Type B pancreatic cell (in vitro differentiated cells): Measurements from ENCODE around the gene RAB7A. TPM values are rescaled to one million over a fixed set of nuclear protein-coding genes. Genes with fewer than 3 reads are reported as not detected.
A peak's percentile ranks its signal among the peaks of the same experiment; 100 is the strongest.
"Not testable (repeated sequence)": the region's sequence is repeated elsewhere in the genome, so short reads cannot be mapped to it uniquely, and the experiment has no call there.

ENCODE experiments used
- DNase-seq: peaks from one replicate; pipeline ENCODE4 v3.0.0; 2021; ENCODE audit warnings: mixed read lengths; ENCODE audit not compliant: unreplicated experiment; ENCODE audit errors: extremely low spot score
- H3K27ac Mint-ChIP-seq: 2 replicates; pipeline ENCODE4 v1.8.0; 2021; ENCODE audit warnings: mild to moderate bottlenecking, mixed read lengths
- H3K27me3 Mint-ChIP-seq: 2 replicates; pipeline ENCODE4 v1.8.0; 2021; ENCODE audit warnings: mixed read lengths
- H3K36me3 Mint-ChIP-seq: 2 replicates; pipeline ENCODE4 v1.8.0; 2021; ENCODE audit warnings: mixed read lengths
- H3K4me1 Mint-ChIP-seq: one replicate; pipeline ENCODE4 v1.8.0; 2021; ENCODE audit warnings: mixed read lengths; ENCODE audit not compliant: unreplicated experiment
- H3K4me3 Mint-ChIP-seq: 2 replicates; pipeline ENCODE4 v1.8.0; 2021; ENCODE audit warnings: mild to moderate bottlenecking, mixed read lengths
- H3K9me3 Mint-ChIP-seq: 2 replicates; pipeline ENCODE4 v1.8.0; 2021; ENCODE audit warnings: mixed read lengths
- CTCF ChIP-seq: fragments of 200-600 bp; sonication (generic); conservative IDR thresholded peaks from 2 replicates; pipeline ENCODE4 v1.5.0; 2021; ENCODE audit warnings: antibody characterized with exemption, mild to moderate bottlenecking
- total RNA-seq: library from RNA; stranded (reverse); gene quantifications from 2 replicates; pipeline ENCODE4 v1.2.1, GENCODE V29; 2021; ENCODE audit warnings: low replicate concordance

Gene RAB7A
- total RNA-seq, 1 donor from 2014 or later = 157 TPM

GRCh38 chr3:128746881-128747280, 20.9 kb downstream of the RAB7A start:
- no peak for TF ChIP-seq CTCF
- H3K9me3 Mint-ChIP-seq = peaks cover 9% of the 10 kb centered on the region

GRCh38 chr3:128748557-128748956, 22.6 kb downstream of the RAB7A start:
- H3K27ac Mint-ChIP-seq = no peak overlapping the region
- DNase-seq = no peak
- H3K4me1 Mint-ChIP-seq = no peaks in the 10 kb centered on the region
- peaks cover 10% of the 10 kb centered on the region for H3K9me3 Mint-ChIP-seq
- H3K4me3 Mint-ChIP-seq = no peak overlapping the region
- no peak for TF ChIP-seq CTCF
- no peaks in the 10 kb centered on the region for H3K27me3 Mint-ChIP-seq
- peaks cover 42% of the 10 kb centered on the region for H3K36me3 Mint-ChIP-seq

More at GRCh38 chr3:128746881-128747280, 20.9 kb downstream of the RAB7A start:
- peaks cover 40% of the 10 kb centered on the region for H3K36me3 Mint-ChIP-seq
- no peaks in the 10 kb centered on the region for H3K27me3 Mint-ChIP-seq
- H3K4me3 Mint-ChIP-seq = no peak overlapping the region
- H3K27ac Mint-ChIP-seq = no peak overlapping the region
- no peaks in the 10 kb centered on the region for H3K4me1 Mint-ChIP-seq
- DNase-seq = no peak

GRCh38 chr3:128749035-128749434, 23.1 kb downstream of the RAB7A start:
- no peak for DNase-seq
- Mint-ChIP-seq H3K4me1 (no peaks in the 10 kb centered on the region), H3K27ac (no peak overlapping the region), H3K9me3 (peaks cover 10% of the 10 kb centered on the region), H3K36me3 (peaks cover 41% of the 10 kb centered on the region), H3K27me3 (no peaks in the 10 kb centered on the region), H3K4me3 (no peak overlapping the region)
- no peak for TF ChIP-seq CTCF

- not testable (repeated sequence) for H3K4me1 Mint-ChIP-seq, H3K4me3 Mint-ChIP-seq, H3K27me3 Mint-ChIP-seq, DNase-seq, H3K27ac Mint-ChIP-seq, H3K9me3 Mint-ChIP-seq
- peaks cover 44% of the 10 kb centered on the region for H3K36me3 Mint-ChIP-seq
Measured at GRCh38 chr3:128749561-128749960, 23.6 kb downstream of the RAB7A start.

GRCh38 chr3:128753715-128754114, 27.7 kb downstream of the RAB7A start:
- Mint-ChIP-seq H3K9me3 (peaks cover 15% of the 10 kb centered on the region), H3K36me3 (peaks cover 47% of the 10 kb centered on the region), H3K4me3 (no peak overlapping the region), H3K27me3 (no peaks in the 10 kb centered on the region), H3K27ac (no peak overlapping the region), H3K4me1 (no peaks in the 10 kb centered on the region)
- TF ChIP-seq CTCF = no peak
- DNase-seq = no peak

GRCh38 chr3:128760042-128760441, 34.1 kb downstream of the RAB7A start:
- no peak overlapping the region for H3K4me3 Mint-ChIP-seq

More at GRCh38 chr3:128760042-128760441, 34.1 kb downstream of the RAB7A start:
- Mint-ChIP-seq H3K4me1 (peaks cover 10% of the 10 kb centered on the region), H3K27me3 (no peaks in the 10 kb centered on the region), H3K36me3 (peaks cover 20% of the 10 kb centered on the region), H3K9me3 (peaks cover 5% of the 10 kb centered on the region), H3K27ac (peak overlapping the region; percentile 51)
- DNase-seq = no peak
- no peak for TF ChIP-seq CTCF
